MCF 10A (cell line): ENCODE data around the gene ZNF740. TPM values are rescaled to one million over a fixed set of nuclear protein-coding genes. Genes with fewer than 3 reads are reported as not detected.

Source experiments
- BruUV-seq: library from RNA; stranded (reverse); fragments of 400-500 nt; replicated peaks from 2 replicates; lab custom pipeline; 2021; lab: Mats Ljungman, UMichigan
- CTCF ChIA-PET: fragments of 300-600 bp; sonication (Branson Sonifier 250); formaldehyde crosslinking; extraction: SDS; loops from one replicate; lab custom pipeline; 2021; ENCODE audit warnings: antibody characterized with exemption, inconsistent platforms; lab: Yijun Ruan, JAX
- POLR2A ChIA-PET: fragments of 300-600, 350-650 bp; sonication (Branson Sonifier 250); formaldehyde crosslinking; extraction: SDS; loops from one replicate; lab custom pipeline; 2020; ENCODE audit warnings: antibody characterized with exemption, inconsistent platforms; lab: Yijun Ruan, JAX
- DNase-seq: peaks from one replicate; pipeline ENCODE4 v3.0.0-alpha.2; 2018; ENCODE audit not compliant: unreplicated experiment
- H3K27ac Mint-ChIP-seq: one replicate; pipeline ENCODE4 v1.8.0; 2022; ENCODE audit warnings: mild to moderate bottlenecking, low read depth, mixed read lengths; ENCODE audit not compliant: unreplicated experiment
- H3K27me3 Mint-ChIP-seq: one replicate; pipeline ENCODE4 v1.8.0; 2022; ENCODE audit warnings: mixed read lengths; ENCODE audit not compliant: insufficient read depth, unreplicated experiment
- H3K36me3 Mint-ChIP-seq: one replicate; pipeline ENCODE4 v1.8.0; 2022; ENCODE audit warnings: mild to moderate bottlenecking, moderate library complexity, mixed read lengths; ENCODE audit not compliant: insufficient read depth, unreplicated experiment
- H3K4me1 Mint-ChIP-seq: one replicate; pipeline ENCODE4 v1.8.0; 2022; ENCODE audit warnings: mixed read lengths; ENCODE audit not compliant: insufficient read depth, unreplicated experiment
- H3K4me3 Mint-ChIP-seq: one replicate; pipeline ENCODE4 v1.8.0; 2022; ENCODE audit warnings: mild to moderate bottlenecking, moderate library complexity, mixed read lengths; ENCODE audit not compliant: unreplicated experiment
- H3K9me3 Mint-ChIP-seq: one replicate; pipeline ENCODE4 v1.8.0; 2022; ENCODE audit warnings: mixed read lengths; ENCODE audit not compliant: unreplicated experiment
- intact Hi-C: fragments of 100-400 bp; cut with micrococcal nuclease; formaldehyde crosslinking; loops from 2 replicates; pipeline ENCODE4 v1.14.1; 2022
- total RNA-seq: library from RNA; stranded (reverse); gene quantifications from 2 replicates; pipeline ENCODE4 v1.2.3, GENCODE V29; 2022
- TF ChIP-seq, protein P1 (sequence below): fragments of 200-600 bp; IDR thresholded peaks from one replicate; pipeline ENCODE4 v1.8.0; 2022; ENCODE audit warnings: antibody characterized with exemption, mild to moderate bottlenecking; ENCODE audit not compliant: unreplicated experiment

Gene ZNF740
- total RNA-seq, 1 experiment from 2014 or later, result 36.2 TPM

DNA sequence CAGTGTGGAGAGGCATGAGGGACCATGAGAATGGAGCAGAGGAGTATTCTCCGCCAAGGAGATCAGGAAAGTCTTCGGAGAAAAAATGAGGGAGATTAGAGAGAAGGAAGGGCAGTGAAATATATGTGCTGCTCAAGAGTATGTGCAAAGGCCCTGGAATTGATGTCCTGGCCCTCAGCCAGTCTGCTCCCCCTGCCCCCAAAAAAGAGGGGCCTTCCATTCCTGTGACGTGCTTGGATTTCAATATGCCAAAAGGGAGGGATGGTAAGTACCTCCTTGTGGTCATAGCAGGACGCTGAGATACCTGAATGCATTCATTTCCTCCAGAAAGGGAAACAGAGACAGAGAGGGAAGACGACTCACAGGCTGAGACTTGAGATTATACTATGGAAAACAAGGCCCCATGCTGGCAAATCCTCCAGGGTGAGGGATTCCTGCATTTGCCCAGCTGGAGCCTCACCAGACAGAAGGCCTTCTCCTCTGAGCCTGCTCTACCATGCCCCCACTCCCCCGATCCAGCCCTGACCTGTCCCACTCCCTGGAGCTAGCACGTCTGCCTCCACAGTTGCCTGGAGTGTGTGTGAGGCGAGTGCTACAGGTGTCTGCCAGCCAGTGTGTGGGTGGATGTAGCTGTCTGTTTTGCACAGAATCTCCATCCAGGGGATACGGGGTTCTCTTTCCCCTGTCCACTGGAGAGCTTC, 55.4 kb downstream of the ZNF740 start:
- Mint-ChIP-seq H3K4me1 (peaks cover 41% of the 10 kb centered on the region), H3K9me3 (no peaks in the 10 kb centered on the region), H3K4me3 (no peak overlapping the region), H3K27me3 (no peaks in the 10 kb centered on the region), H3K36me3 (no peaks in the 10 kb centered on the region), H3K27ac (no peak overlapping the region)
- BruUV-seq, result no TSS peak
- TF ChIP-seq, protein P1, sequence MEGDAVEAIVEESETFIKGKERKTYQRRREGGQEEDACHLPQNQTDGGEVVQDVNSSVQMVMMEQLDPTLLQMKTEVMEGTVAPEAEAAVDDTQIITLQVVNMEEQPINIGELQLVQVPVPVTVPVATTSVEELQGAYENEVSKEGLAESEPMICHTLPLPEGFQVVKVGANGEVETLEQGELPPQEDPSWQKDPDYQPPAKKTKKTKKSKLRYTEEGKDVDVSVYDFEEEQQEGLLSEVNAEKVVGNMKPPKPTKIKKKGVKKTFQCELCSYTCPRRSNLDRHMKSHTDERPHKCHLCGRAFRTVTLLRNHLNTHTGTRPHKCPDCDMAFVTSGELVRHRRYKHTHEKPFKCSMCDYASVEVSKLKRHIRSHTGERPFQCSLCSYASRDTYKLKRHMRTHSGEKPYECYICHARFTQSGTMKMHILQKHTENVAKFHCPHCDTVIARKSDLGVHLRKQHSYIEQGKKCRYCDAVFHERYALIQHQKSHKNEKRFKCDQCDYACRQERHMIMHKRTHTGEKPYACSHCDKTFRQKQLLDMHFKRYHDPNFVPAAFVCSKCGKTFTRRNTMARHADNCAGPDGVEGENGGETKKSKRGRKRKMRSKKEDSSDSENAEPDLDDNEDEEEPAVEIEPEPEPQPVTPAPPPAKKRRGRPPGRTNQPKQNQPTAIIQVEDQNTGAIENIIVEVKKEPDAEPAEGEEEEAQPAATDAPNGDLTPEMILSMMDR, result no peak
- CTCF ChIA-PET, result interaction anchor here (0.6 to 1.2 kb wide), 3 partner anchors 16 to 53 kb away, joined by 3 to 5 read pairs (median 4); a partner anchor contains a TSS
- DNase-seq, result no peak
- intact Hi-C loops, result no loop called here
- POLR2A ChIA-PET, result interaction anchor here (0.5 to 1.3 kb wide), 3 partner anchors 9 to 57 kb away, joined by 3 to 6 read pairs (median 3); no protein-coding TSS in a partner anchor

DNA sequence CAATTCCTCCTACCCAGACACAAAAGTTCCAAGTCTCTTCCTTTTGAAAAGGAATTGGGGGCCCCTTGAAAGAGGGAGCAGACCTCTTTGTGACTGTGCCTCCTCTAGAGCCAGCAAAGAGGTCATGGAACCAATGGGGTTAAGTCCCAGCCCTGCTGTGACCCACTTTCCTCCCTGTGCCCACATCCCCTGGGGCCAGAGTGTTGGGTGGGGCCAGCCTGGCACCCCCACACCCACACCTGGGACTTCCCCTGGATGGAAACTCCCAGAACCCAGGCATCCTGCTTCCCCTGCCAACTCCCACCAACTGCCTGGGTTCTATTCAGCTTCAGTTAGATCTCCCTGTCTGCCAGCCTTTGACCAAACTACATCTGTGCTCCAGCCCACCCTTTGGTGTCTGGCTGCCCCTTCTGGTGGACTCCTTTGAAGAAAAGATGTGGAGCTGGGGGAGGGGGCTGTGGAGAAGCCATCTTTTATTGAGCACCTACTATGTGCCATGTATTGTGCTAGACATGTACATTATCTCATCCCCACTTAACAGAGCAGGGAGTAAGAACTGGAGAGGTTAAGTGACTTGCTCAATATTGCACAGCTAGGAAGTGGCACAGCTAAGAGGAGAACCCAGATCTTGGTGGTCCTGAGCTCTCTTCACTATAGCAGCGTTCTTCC, 56.1 kb downstream of the ZNF740 start:
- H3K27ac Mint-ChIP-seq, result no peak overlapping the region
- CTCF ChIA-PET, result interaction anchor here (0.6 to 1.2 kb wide), 3 partner anchors 23 to 53 kb away, joined by 3 to 5 read pairs (median 3); no protein-coding TSS in a partner anchor
- peaks cover 36% of the 10 kb centered on the region for H3K4me1 Mint-ChIP-seq

DNA sequence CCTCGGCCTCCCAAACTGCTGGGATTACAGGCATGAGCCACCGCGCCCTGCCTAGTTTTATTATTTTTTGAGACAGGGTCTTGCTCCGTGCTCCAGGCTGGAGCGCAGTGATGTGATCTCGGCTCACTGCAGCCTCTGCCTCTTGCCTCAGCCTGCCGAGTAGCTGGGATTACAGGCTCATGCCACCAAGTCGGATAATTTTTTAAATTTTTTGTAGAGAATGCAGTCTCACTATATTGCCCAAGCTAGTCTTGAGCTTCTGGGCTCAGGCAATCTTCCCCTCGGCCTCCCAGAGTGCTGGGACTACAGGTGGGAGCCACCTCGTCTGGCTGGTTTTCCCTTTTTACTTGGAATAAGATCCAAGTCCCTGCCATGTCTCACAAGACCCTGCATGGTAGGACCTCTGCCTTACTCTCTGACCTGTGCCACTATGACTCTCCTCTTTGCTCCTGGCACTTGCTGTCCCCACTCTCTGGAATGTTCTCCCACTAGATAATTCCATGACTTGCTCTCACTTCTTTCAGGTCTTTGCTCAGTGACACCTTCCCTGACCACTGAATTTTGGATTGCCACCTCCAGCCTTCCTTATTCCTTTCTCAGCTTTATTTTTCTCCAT, 59.2 kb downstream of the ZNF740 start:
- POLR2A ChIA-PET, result no interaction called here
- TF ChIP-seq, protein P1, result no peak
- CTCF ChIA-PET, result interaction anchor here (0.5 to 2.5 kb wide), 5 partner anchors 11 to 141 kb away, joined by 3 to 11 read pairs (median 5); a partner anchor contains a TSS

More for the DNA sequence above, 56.1 kb downstream of the ZNF740 start:
- Mint-ChIP-seq H3K27me3 (no peaks in the 10 kb centered on the region), H3K9me3 (no peaks in the 10 kb centered on the region), H3K4me3 (no peak overlapping the region), H3K36me3 (no peaks in the 10 kb centered on the region)
- no peak for DNase-seq
- no TSS peak for BruUV-seq
- TF ChIP-seq, protein P1, result no peak
- POLR2A ChIA-PET, result interaction anchor here (0.5 to 1.3 kb wide), 5 partner anchors 8 to 57 kb away, joined by 3 to 6 read pairs (median 3); a partner anchor contains a TSS
- intact Hi-C loops, result no loop called here

More for the DNA sequence above, 59.2 kb downstream of the ZNF740 start:
- H3K4me1 Mint-ChIP-seq, result peaks cover 16% of the 10 kb centered on the region
- no peak for DNase-seq
- H3K9me3 Mint-ChIP-seq, result no peaks in the 10 kb centered on the region
- H3K27ac Mint-ChIP-seq, result no peak overlapping the region
- H3K27me3 Mint-ChIP-seq, result peaks cover 26% of the 10 kb centered on the region
- H3K4me3 Mint-ChIP-seq, result no peak overlapping the region
- intact Hi-C loops, result no loop called here
- no peaks in the 10 kb centered on the region for H3K36me3 Mint-ChIP-seq
- no TSS peak for BruUV-seq
